ENCODE results near the gene GIN1.

DNA sequence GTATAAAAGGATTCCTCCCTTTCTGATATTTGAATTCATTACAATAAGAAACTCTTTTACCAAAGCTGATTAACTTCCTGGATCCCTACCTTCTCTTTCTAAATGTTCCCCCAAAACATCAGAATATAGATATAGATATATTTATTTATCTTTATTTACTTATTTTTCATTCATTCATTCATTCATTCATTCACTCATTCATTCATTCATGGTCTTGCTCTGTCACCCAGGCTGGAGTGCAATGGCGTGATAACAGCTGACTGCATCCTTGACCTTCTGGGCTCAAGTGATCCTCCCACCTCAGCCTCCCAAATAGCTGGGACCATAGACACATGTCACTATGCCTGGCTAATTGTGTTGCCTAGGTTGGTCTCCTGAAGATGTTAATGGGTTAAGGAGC, 30.7 kb downstream of the GIN1 start:
- TF ChIP-seq CTCF (conservative IDR thresholded peaks at IDR 0.05; ENCODE audit: low read length) (no peak), EZH2phosphoT487 (IDR thresholded peaks at IDR 0.05; ENCODE audit: borderline replicate concordance, low read depth, low read length) (no peak)

Data from OCI-LY7 (cell line).